Astrocyte (in vitro differentiated cells and primary cell): ENCODE results near the gene EMC1. TPM values are rescaled to one million over a fixed set of nuclear protein-coding genes. Genes with fewer than 3 reads are reported as not detected.
A peak's percentile ranks its signal among the peaks of the same experiment; 100 is the strongest.

Experiments
- DNase-seq: peaks from one replicate; pipeline ENCODE4 v3.0.0-alpha.2; 2010; ENCODE audit warnings: low read depth
- FAIRE-seq: peaks from 2 replicates; lab custom pipeline; 2011; peaks lifted over from hg19 to GRCh38; lab: Jason Lieb, UNC
- H2AFZ ChIP-seq: 2 replicates; pipeline ENCODE4 v1.6.0; 2012; ENCODE audit warnings: low read depth, low read length, inconsistent platforms
- H3K27ac ChIP-seq: 2 replicates; pipeline ENCODE4 v1.5.1; 2011; ENCODE audit warnings: low read depth, low read length, inconsistent platforms
- H3K27me3 ChIP-seq: 2 replicates; pipeline ENCODE4 v1.6.0; 2011; ENCODE audit warnings: low read length, inconsistent platforms; ENCODE audit not compliant: insufficient read depth
- H3K36me3 ChIP-seq: 2 replicates; pipeline ENCODE4 v1.5.1; 2011; ENCODE audit warnings: low read length, inconsistent platforms; ENCODE audit not compliant: insufficient read depth
- H3K4me1 ChIP-seq: 2 replicates; pipeline ENCODE4 v1.5.1; 2011; ENCODE audit warnings: low read length, inconsistent platforms; ENCODE audit not compliant: insufficient read depth
- H3K4me2 ChIP-seq: 2 replicates; pipeline ENCODE4 v1.6.0; 2012; ENCODE audit warnings: low read length, inconsistent platforms
- H3K4me3 ChIP-seq: 2 replicates; pipeline ENCODE4 v1.5.1; 2011; ENCODE audit warnings: low read depth, mild to moderate bottlenecking, low read length, inconsistent platforms; ENCODE audit not compliant: insufficient read depth
- H3K79me2 ChIP-seq: 2 replicates; pipeline ENCODE4 v1.6.0; 2012; ENCODE audit warnings: mild to moderate bottlenecking, low read length, inconsistent platforms; ENCODE audit not compliant: insufficient read depth
- H3K9ac ChIP-seq: 2 replicates; pipeline ENCODE4 v1.6.0; 2012; ENCODE audit warnings: mild to moderate bottlenecking, low read length, inconsistent platforms
- H3K9me3 ChIP-seq: 2 replicates; pipeline ENCODE4 v1.5.1; 2012; ENCODE audit warnings: low read depth, mild to moderate bottlenecking, low read length, inconsistent platforms; ENCODE audit not compliant: insufficient read depth
- H4K20me1 ChIP-seq: 2 replicates; pipeline ENCODE4 v1.6.0; 2012; ENCODE audit warnings: low read length, inconsistent platforms; ENCODE audit not compliant: insufficient read depth
- H3K27ac Mint-ChIP-seq: one replicate; pipeline ENCODE4 v1.8.0; 2021; ENCODE audit warnings: mild to moderate bottlenecking, mixed read lengths; ENCODE audit not compliant: unreplicated experiment
- H3K27me3 Mint-ChIP-seq: one replicate; pipeline ENCODE4 v1.8.0; 2021; ENCODE audit warnings: low read depth, mixed read lengths; ENCODE audit not compliant: unreplicated experiment
- H3K36me3 Mint-ChIP-seq: one replicate; pipeline ENCODE4 v1.8.0; 2021; ENCODE audit warnings: low read depth, mixed read lengths; ENCODE audit not compliant: unreplicated experiment
- H3K4me1 Mint-ChIP-seq: one replicate; pipeline ENCODE4 v1.8.0; 2021; ENCODE audit warnings: low read depth, mixed read lengths; ENCODE audit not compliant: unreplicated experiment
- H3K4me3 Mint-ChIP-seq: one replicate; pipeline ENCODE4 v1.8.0; 2021; ENCODE audit warnings: mild to moderate bottlenecking, moderate library complexity, mixed read lengths; ENCODE audit not compliant: unreplicated experiment
- H3K9me3 Mint-ChIP-seq: one replicate; pipeline ENCODE4 v1.8.0; 2021; ENCODE audit warnings: mild to moderate bottlenecking, mixed read lengths; ENCODE audit not compliant: unreplicated experiment
- CTCF ChIP-seq: IDR thresholded peaks from 2 replicates; pipeline ENCODE4 v1.5.1; 2011; ENCODE audit warnings: low read depth, mild to moderate bottlenecking, inconsistent platforms, low read length, moderate library complexity; ENCODE audit not compliant: insufficient read depth
- EZH2 ChIP-seq: IDR thresholded peaks from 2 replicates; pipeline ENCODE4 v1.6.1; 2012; ENCODE audit warnings: mild to moderate bottlenecking, low read length, inconsistent platforms; ENCODE audit not compliant: insufficient read depth
- total RNA-seq: library from RNA; stranded (reverse); gene quantifications from 2 replicates; pipeline ENCODE4 v1.2.1, GENCODE V29; 2021

Gene EMC1
- total RNA-seq, 1 donor from 2014 or later: 89.3 TPM

- no peak overlapping the region for H2AFZ ChIP-seq
- H3K27me3 Mint-ChIP-seq: no peaks in the 10 kb centered on the region
- peaks cover 4% of the 10 kb centered on the region for H3K36me3 ChIP-seq
- no peak overlapping the region for H3K27ac Mint-ChIP-seq
- DNase-seq (no peak), FAIRE-seq (no peak)
- peaks cover 1% of the 10 kb centered on the region for H3K36me3 Mint-ChIP-seq
- peaks cover 19% of the 10 kb centered on the region for H3K4me1 ChIP-seq
- H3K4me3 Mint-ChIP-seq: no peak overlapping the region
- peaks cover 100% of the 10 kb centered on the region for H3K79me2 ChIP-seq
- TF ChIP-seq CTCF (no peak), EZH2 (no peak)
- no peak overlapping the region for H3K4me2 ChIP-seq
- no peak overlapping the region for H3K4me3 ChIP-seq
- H3K9me3 ChIP-seq: no peaks in the 10 kb centered on the region
- H3K9me3 Mint-ChIP-seq: no peaks in the 10 kb centered on the region
- H3K27ac ChIP-seq: no peak overlapping the region
- H3K9ac ChIP-seq: no peak overlapping the region
- H4K20me1 ChIP-seq: peaks cover 85% of the 10 kb centered on the region
- H3K27me3 ChIP-seq: no peaks in the 10 kb centered on the region
- peaks cover 36% of the 10 kb centered on the region for H3K4me1 Mint-ChIP-seq
Measured at GRCh38 chr1:19205845-19206244, 45.5 kb downstream of the EMC1 start.

- H3K4me2 ChIP-seq: no peak overlapping the region
- FAIRE-seq (no peak), DNase-seq (no peak)
- H3K79me2 ChIP-seq: peaks cover 100% of the 10 kb centered on the region
- H3K27me3 Mint-ChIP-seq: no peaks in the 10 kb centered on the region
- no peak overlapping the region for H3K27ac Mint-ChIP-seq
- peaks cover 18% of the 10 kb centered on the region for H3K4me1 ChIP-seq
- H3K36me3 Mint-ChIP-seq: peaks cover 1% of the 10 kb centered on the region
- H3K4me1 Mint-ChIP-seq: peaks cover 36% of the 10 kb centered on the region
- H4K20me1 ChIP-seq: peaks cover 88% of the 10 kb centered on the region
- H3K9me3 Mint-ChIP-seq: no peaks in the 10 kb centered on the region
- no peak overlapping the region for H3K4me3 Mint-ChIP-seq
- no peak overlapping the region for H3K9ac ChIP-seq
- no peak overlapping the region for H2AFZ ChIP-seq
- H3K36me3 ChIP-seq: peaks cover 4% of the 10 kb centered on the region
- no peak overlapping the region for H3K27ac ChIP-seq
- TF ChIP-seq CTCF (no peak), EZH2 (no peak)
- H3K4me3 ChIP-seq: no peak overlapping the region
- H3K9me3 ChIP-seq: no peaks in the 10 kb centered on the region
- no peaks in the 10 kb centered on the region for H3K27me3 ChIP-seq
Measured at GRCh38 chr1:19205403-19205802, 45.9 kb downstream of the EMC1 start.

GRCh38 chr1:19204446-19205266, 46.7 kb downstream of the EMC1 start:
- DNase-seq: no peak
- peaks cover 95% of the 10 kb centered on the region for H4K20me1 ChIP-seq

More at GRCh38 chr1:19204446-19205266, 46.7 kb downstream of the EMC1 start:
- no peak overlapping the region for H3K4me3 ChIP-seq
- no peaks in the 10 kb centered on the region for H3K9me3 ChIP-seq
- H2AFZ ChIP-seq: no peak overlapping the region
- H3K27me3 ChIP-seq: no peaks in the 10 kb centered on the region
- H3K27ac Mint-ChIP-seq: no peak overlapping the region
- no peak overlapping the region for H3K9ac ChIP-seq
- H3K79me2 ChIP-seq: peaks cover 100% of the 10 kb centered on the region
- peaks cover 7% of the 10 kb centered on the region for H3K36me3 ChIP-seq
- FAIRE-seq: no peak
- no peak overlapping the region for H3K4me3 Mint-ChIP-seq
- peaks cover 18% of the 10 kb centered on the region for H3K4me1 ChIP-seq
- no peak overlapping the region for H3K27ac ChIP-seq
- peak overlapping the region; percentile 39 for H3K4me2 ChIP-seq
- H3K36me3 Mint-ChIP-seq: peaks cover 1% of the 10 kb centered on the region
- TF ChIP-seq CTCF: no peak
- no peak for TF ChIP-seq EZH2
- H3K27me3 Mint-ChIP-seq: no peaks in the 10 kb centered on the region
- H3K4me1 Mint-ChIP-seq: peaks cover 36% of the 10 kb centered on the region
- H3K9me3 Mint-ChIP-seq: no peaks in the 10 kb centered on the region
